GM12875 (cell line): ENCODE data around the gene GLT8D2.

ENCODE experiments used
- H3K4me3 ChIP-seq: one replicate; pipeline ENCODE4 v1.5.1; 2011; ENCODE audit warnings: low read depth, low read length, control low read depth
- CTCF ChIP-seq: IDR thresholded peaks from 2 replicates; pipeline ENCODE4 v1.5.1; 2011; ENCODE audit warnings: low read depth, mild to moderate bottlenecking, control low read depth, inconsistent platforms, low read length, moderate library complexity, borderline replicate concordance; ENCODE audit not compliant: insufficient read depth

The GLT8D2 gene

GRCh38 chr12:104083769-104084475 lies 33.9 kb upstream of the GLT8D2 start:
- TF ChIP-seq CTCF, result no peak
- H3K4me3 ChIP-seq, result no peak overlapping the region

GRCh38 chr12:104080764-104081163 lies 30.8 kb upstream of the GLT8D2 start:
- no peak overlapping the region for H3K4me3 ChIP-seq
- TF ChIP-seq CTCF, result no peak

GRCh38 chr12:104079024-104079423 lies 29.0 kb upstream of the GLT8D2 start:
- TF ChIP-seq CTCF, result no peak
- H3K4me3 ChIP-seq, result no peak overlapping the region

GRCh38 chr12:104073699-104074098 lies 23.7 kb upstream of the GLT8D2 start:
- no peak for TF ChIP-seq CTCF
- H3K4me3 ChIP-seq, result no peak overlapping the region

GRCh38 chr12:104072099-104072498 lies 22.1 kb upstream of the GLT8D2 start:
- no peak for TF ChIP-seq CTCF
- H3K4me3 ChIP-seq, result no peak overlapping the region

- TF ChIP-seq CTCF, result no peak
- peak overlapping the region; percentile 79 for H3K4me3 ChIP-seq
Observed at GRCh38 chr12:104064842-104065427, 14.9 kb upstream of the GLT8D2 start.

GRCh38 chr12:104064031-104064841 lies 14.2 kb upstream of the GLT8D2 start, which contains the start of gene HCFC2:
Gene HCFC2, plus strand, starts transcription at chr12:104064531. Its CDS starts 30 bp downstream, at chr12:104064561.
- H3K4me3 ChIP-seq, result peak within 1 kb of the TSS; percentile 79
- no peak for TF ChIP-seq CTCF
